GM12878 (cell line): ENCODE measurements around the gene P4HA2. TPM values are rescaled to one million over a fixed set of nuclear protein-coding genes. Genes with fewer than 3 reads are reported as not detected.
A peak's percentile ranks its signal among the peaks of the same experiment; 100 is the strongest.

Experiments
- ATAC-seq: fragments of 200-7000 bp; cut with Tn5 transposase; 3 replicates; pipeline ENCODE4 v1.9.1; 2020; ENCODE audit warnings: mild to moderate bottlenecking, moderate library complexity
- BruUV-seq: library from RNA; stranded (reverse); fragments of 400-500 nt; replicated peaks from 2 replicates; lab custom pipeline; 2021; lab: Mats Ljungman, UMichigan
- CTCF ChIA-PET: fragments of 300-600 bp; sonication (Branson Sonifier 250); formaldehyde crosslinking; extraction: SDS; loops from one replicate; lab custom pipeline; 2021; ENCODE audit warnings: inconsistent platforms; lab: Yijun Ruan, JAX
- POLR2A ChIA-PET: fragments of 350-600 bp; formaldehyde crosslinking; extraction: SDS; loops from one replicate; lab custom pipeline; 2021; ENCODE audit warnings: inconsistent platforms; lab: Charles Lee
- RAD21 ChIA-PET: fragments of 300-600 bp; sonication (Branson Sonifier 250); formaldehyde crosslinking; loops from one replicate; lab custom pipeline; 2023; ENCODE audit warnings: antibody characterized with exemption; ENCODE audit not compliant: unreplicated experiment; lab: Charles Lee
- SMC1A ChIA-PET: fragments of 300-600 bp; sonication (Branson Sonifier 250); formaldehyde crosslinking; loops from one replicate; lab custom pipeline; 2023; ENCODE audit not compliant: unreplicated experiment, uncharacterized antibody; lab: Charles Lee
- DNase-seq: peaks from one replicate; pipeline ENCODE4 v3.0.0-alpha.2; 2011; ENCODE audit warnings: low read depth, low spot score
- FAIRE-seq: peaks from 3 replicates; lab custom pipeline; 2011; peaks lifted over from hg19 to GRCh38; lab: Jason Lieb, UNC
- H2AFZ ChIP-seq: 2 replicates; pipeline ENCODE4 v1.6.0; 2011; ENCODE audit warnings: low read depth, low read length, control low read depth; ENCODE audit not compliant: control insufficient read depth
- H3K27ac ChIP-seq: 2 replicates; pipeline ENCODE4 v1.5.1; 2011; ENCODE audit warnings: control low read depth; ENCODE audit not compliant: control insufficient read depth, insufficient read depth
- H3K27me3 ChIP-seq, 2 experiments: replicated peaks in 1 of 2; 2 replicates each; pipeline versions ENCODE4 v1.6.0 to v1.6.1; 2011; ENCODE audit warnings: low read length in 1 of 2; ENCODE audit not compliant: control insufficient read depth in 2 of 2, insufficient read depth in 2 of 2
- H3K36me3 ChIP-seq, 2 experiments: 2 replicates each; pipeline ENCODE4 v1.5.1; 2011; ENCODE audit warnings: low read length in 1 of 2; ENCODE audit not compliant: control insufficient read depth in 2 of 2, insufficient read depth in 2 of 2
- H3K4me1 ChIP-seq: 2 replicates; pipeline ENCODE4 v1.6.1; 2011; ENCODE audit warnings: mild to moderate bottlenecking, low read length, moderate library complexity, mixed read lengths; ENCODE audit not compliant: control insufficient read depth, insufficient read depth
- H3K4me2 ChIP-seq: 2 replicates; pipeline ENCODE4 v1.6.0; 2011; ENCODE audit warnings: control low read depth; ENCODE audit not compliant: control insufficient read depth, insufficient read depth
- H3K4me3 ChIP-seq: fragments of 200-600 bp; sonication (generic); 2 replicates; pipeline ENCODE4 v1.5.1; 2016
- H3K79me2 ChIP-seq: 2 replicates; pipeline ENCODE4 v1.6.0; 2011; ENCODE audit warnings: low read length; ENCODE audit not compliant: control insufficient read depth, insufficient read depth
- H3K9ac ChIP-seq: 2 replicates; pipeline ENCODE4 v1.8.0; 2011; ENCODE audit warnings: low read length, control low read depth, mixed read lengths; ENCODE audit not compliant: control insufficient read depth, insufficient read depth
- H3K9me3 ChIP-seq: replicated peaks from 3 replicates; pipeline ENCODE4 v1.5.1; 2011; ENCODE audit warnings: mild to moderate bottlenecking, low read length; ENCODE audit not compliant: control insufficient read depth, insufficient read depth
- H4K20me1 ChIP-seq: 2 replicates; pipeline ENCODE4 v1.6.0; 2011; ENCODE audit not compliant: control insufficient read depth, insufficient read depth
- NR2C1 ChIP-seq: fragments of 450-650 bp; IDR thresholded peaks from 2 replicates; pipeline ENCODE4 v1.6.1; 2017; ENCODE audit warnings: antibody characterized with exemption, mild to moderate bottlenecking, moderate library complexity
- NR2F1 ChIP-seq: fragments of 450-650 bp; conservative IDR thresholded peaks from 2 replicates; pipeline ENCODE4 v1.6.1; 2017; ENCODE audit warnings: mild to moderate bottlenecking
- SUPT20H ChIP-seq: IDR thresholded peaks from 2 replicates; pipeline ENCODE4 v1.6.1; 2011; ENCODE audit warnings: low read depth, mild to moderate bottlenecking, low read length, moderate library complexity, borderline replicate concordance; ENCODE audit not compliant: control insufficient read depth
- WGBS: methylation state at CpG from one replicate; pipeline ENCODE4 v1.1.6; 2016; ENCODE audit warnings: low lambda C conversion rate; ENCODE audit not compliant: insufficient replicate concordance, insufficient coverage; ENCODE audit errors: missing lambda C conversion rate; 5-methylcytosine and 5-hydroxymethylcytosine counted together
- in situ Hi-C: fragments of 300-500 bp; cut with MboI; formaldehyde crosslinking; loops from 9 replicates; pipeline ENCODE4 v1.14.3; 2018; ENCODE audit warnings: mixed read lengths
- intact Hi-C: fragments of 100-400 bp; cut with micrococcal nuclease; formaldehyde crosslinking; loops from one replicate; pipeline ENCODE4 v1.14.2; 2022; ENCODE audit not compliant: unreplicated experiment
- polyA plus RNA-seq, 11 experiments: library from polyadenylated mRNA; depleted of rRNA in 4 of 11; unstranded in 6 of 11; stranded (reverse) in 5 of 11; fragments of >200 nt; fragmentation: Nextera tagmentation in 4 of 11; fragmentation: Illumina TruSeq in 1 of 11; extraction: Ambion mirVana in 4 of 11; extraction: Trizol in 1 of 11; gene quantifications; 1 replicate in 1 of 11; 2 replicates in 10 of 11; pipeline versions ENCODE4 v1.2.1 to v1.2.3, GENCODE V29; 2011 to 2016; ENCODE audit warnings: inconsistent platforms in 2 of 11, missing spikeins in 2 of 11, low read depth in 1 of 11
- total RNA-seq, 4 experiments: library from RNA; depleted of rRNA in 3 of 4; stranded (reverse); fragments of >200 nt in 3 of 4; fragmentation: Illumina TruSeq in 1 of 4; extraction: Trizol in 1 of 4; gene quantifications; 2 replicates each; pipeline versions ENCODE4 v1.2.1 to v1.2.3, GENCODE V29; 2013 to 2021
- TF ChIP-seq, protein P1 (sequence below): fragments of 450-650 bp; formaldehyde crosslinking; IDR thresholded peaks from 2 replicates; pipeline ENCODE4 v1.5.0; 2022; ENCODE audit warnings: mild to moderate bottlenecking, missing genetic modification characterization

P4HA2 gene
- total and polyA plus RNA-seq, 10 of the 15 experiments (the other 5 are each of a cell fraction or from before 2014, with no cell fraction given), result 4.7 to 10.9 (median 7.5) TPM

DNA sequence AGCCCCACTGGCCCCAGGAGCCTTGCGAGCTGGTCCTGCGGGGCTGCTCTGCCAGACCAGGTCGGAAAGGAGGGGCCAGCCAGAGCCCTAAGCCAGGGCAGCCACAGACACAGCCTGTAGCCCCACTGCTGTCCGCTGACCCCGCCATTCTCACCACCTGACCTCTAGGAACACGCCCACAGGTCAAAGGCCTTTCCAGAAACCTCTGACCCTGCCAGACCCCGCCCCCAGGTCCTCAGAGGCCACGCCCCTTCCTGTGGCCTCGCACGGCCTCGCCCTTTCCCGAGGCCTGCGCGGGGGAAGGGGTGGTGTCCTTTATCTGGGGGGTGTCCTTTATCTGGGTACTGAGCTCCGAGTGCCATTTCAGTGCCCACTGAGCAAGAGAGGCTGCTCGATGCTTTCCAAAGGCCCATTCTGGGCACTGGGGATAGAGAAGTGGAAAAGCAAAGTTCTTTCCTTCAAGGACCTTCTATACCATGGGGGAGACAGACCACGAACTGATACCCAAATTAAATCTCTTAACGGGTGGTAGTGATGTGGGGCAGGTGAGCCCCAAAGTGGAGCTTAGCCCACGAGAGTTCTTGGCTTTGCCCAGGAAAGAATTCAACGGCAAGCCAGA is 46.5 kb downstream of the P4HA2 start:
- in situ Hi-C loops, result no loop called here
- no peak overlapping the region for H3K4me3 ChIP-seq
- no peak overlapping the region for H3K27ac ChIP-seq
- POLR2A ChIA-PET, result interaction anchor here (0.5 to 0.6 kb wide), 2 partner anchors 8 to 57 kb away, joined by 3 to 8 read pairs; no protein-coding TSS in a partner anchor
- no peak overlapping the region for H3K4me2 ChIP-seq
- SMC1A ChIA-PET, result interaction anchor here (0.6 to 2.7 kb wide), 12 partner anchors 9 to 300 kb away, joined by 3 to 16 read pairs (median 4); no protein-coding TSS in a partner anchor
- TF ChIP-seq, protein P1, sequence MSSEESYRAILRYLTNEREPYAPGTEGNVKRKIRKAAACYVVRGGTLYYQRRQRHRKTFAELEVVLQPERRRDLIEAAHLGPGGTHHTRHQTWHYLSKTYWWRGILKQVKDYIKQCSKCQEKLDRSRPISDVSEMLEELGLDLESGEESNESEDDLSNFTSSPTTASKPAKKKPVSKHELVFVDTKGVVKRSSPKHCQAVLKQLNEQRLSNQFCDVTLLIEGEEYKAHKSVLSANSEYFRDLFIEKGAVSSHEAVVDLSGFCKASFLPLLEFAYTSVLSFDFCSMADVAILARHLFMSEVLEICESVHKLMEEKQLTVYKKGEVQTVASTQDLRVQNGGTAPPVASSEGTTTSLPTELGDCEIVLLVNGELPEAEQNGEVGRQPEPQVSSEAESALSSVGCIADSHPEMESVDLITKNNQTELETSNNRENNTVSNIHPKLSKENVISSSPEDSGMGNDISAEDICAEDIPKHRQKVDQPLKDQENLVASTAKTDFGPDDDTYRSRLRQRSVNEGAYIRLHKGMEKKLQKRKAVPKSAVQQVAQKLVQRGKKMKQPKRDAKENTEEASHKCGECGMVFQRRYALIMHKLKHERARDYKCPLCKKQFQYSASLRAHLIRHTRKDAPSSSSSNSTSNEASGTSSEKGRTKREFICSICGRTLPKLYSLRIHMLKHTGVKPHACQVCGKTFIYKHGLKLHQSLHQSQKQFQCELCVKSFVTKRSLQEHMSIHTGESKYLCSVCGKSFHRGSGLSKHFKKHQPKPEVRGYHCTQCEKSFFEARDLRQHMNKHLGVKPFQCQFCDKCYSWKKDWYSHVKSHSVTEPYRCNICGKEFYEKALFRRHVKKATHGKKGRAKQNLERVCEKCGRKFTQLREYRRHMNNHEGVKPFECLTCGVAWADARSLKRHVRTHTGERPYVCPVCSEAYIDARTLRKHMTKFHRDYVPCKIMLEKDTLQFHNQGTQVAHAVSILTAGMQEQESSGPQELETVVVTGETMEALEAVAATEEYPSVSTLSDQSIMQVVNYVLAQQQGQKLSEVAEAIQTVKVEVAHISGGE (CRISPR knock-in tag), result no peak
- TF ChIP-seq NR2F1, result 0 out of 2 replicates have a peak, but pooled peaks have one; percentile 22
- TF ChIP-seq SUPT20H, result no peak
- TF ChIP-seq NR2C1, result peak; percentile 59
- intact Hi-C loops, result loop anchor here (5.0 kb wide), 1 partner anchor 206 kb away; no protein-coding TSS in a partner anchor
- no peaks in the 10 kb centered on the region for H3K36me3 ChIP-seq
- RAD21 ChIA-PET, result interaction anchor here (0.9 to 3.1 kb wide), 7 partner anchors 9 to 320 kb away, joined by 3 to 15 read pairs (median 10); partner anchors contain the start of genes SLC22A4 and SLC22A5
- H3K9me3 ChIP-seq, result no peaks in the 10 kb centered on the region
- no peak for FAIRE-seq
- no TSS peak for BruUV-seq
- no peak for DNase-seq
- no peaks in the 10 kb centered on the region for H4K20me1 ChIP-seq
- H3K27me3 ChIP-seq, result no peaks in the 10 kb centered on the region
- no peak overlapping the region for H3K9ac ChIP-seq
- H2AFZ ChIP-seq, result no peak overlapping the region
- no peaks in the 10 kb centered on the region for H3K79me2 ChIP-seq
- ATAC-seq, result no peak
- WGBS, result 61% methylated on average over 20 of the region's 20 CpGs
- H3K4me1 ChIP-seq, result peaks cover 11% of the 10 kb centered on the region
- CTCF ChIA-PET, result interaction anchor here (0.7 to 6.4 kb wide), 31 partner anchors 9 to 592 kb away, joined by 3 to 52 read pairs (median 4); partner anchors contain the start of gene SLC22A5
